ENCODE measurements around the gene SIMC1.

SIMC1 gene

DNA sequence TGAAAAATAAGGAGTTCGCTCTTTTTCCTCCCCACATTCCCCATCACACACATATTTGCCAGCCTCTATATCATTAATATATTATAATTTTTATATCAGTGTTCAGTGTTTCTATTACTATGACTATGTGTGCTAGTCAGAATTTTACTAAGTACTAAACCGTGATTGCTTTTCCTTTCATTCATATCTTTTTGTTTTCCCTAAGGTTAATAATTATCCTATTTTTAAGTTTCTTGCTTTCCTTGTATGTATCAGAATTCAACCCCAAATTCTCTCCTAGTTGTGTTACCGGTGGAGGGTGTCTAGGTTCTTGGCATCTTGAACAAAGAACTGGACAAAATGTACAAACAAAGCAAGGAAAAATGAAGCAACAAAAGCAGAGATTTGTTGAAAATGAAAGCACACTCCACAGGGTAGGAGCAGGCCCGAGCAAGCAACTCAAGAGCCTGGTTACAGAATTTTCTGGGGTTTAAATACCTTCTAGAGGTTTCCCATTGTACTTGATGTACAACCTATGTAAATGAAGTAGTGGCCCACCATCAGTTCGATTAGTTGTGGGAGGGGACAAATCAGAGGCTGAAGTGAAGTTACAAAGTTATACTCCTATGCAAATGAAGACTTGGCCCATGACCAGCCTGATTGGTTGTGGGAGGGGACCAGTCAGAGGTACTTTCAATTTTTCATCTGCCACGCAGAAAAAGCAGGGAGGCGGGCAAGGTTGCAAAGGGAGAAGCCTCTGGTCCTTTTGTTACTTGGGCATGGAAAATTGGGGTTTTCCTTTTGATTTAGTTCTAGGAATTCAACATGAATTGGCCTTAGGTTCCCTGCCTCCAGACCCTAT is 79.5 kb downstream of the SIMC1 start:
- DNase-seq: no peak

DNA sequence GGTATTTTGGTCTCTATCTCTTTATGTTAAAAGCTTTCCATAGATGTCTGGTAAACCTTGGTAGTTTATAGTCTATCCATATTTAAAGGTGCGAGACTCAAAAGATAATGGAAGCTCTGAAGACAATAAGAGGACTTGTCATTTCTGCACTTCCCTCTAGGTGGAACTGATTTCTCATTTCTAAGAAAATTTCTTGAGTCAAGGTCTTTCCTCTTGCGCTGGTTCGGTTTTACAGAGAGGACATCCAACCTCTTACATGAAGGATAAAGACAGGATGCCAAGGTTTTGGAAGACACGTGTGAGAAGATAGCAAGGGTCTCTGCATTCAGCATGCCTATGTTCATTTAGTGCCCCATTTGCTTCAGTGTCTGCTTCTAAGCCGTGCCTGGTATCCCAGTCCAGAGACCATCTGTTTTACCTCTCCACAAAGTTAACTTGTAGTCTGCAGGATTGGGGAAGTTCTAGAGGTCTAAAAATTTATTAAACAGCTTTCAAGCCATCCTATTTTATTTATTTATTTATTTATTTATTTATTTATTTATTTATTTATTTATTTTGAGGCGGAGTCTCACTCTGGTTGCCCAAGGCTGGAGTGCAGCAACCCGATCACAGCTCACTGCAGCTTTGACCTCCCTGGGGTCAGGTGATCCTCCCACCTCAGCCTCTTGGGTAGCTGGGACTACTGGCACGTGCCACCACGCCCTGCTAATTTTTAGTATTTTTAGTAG is 81.8 kb downstream of the SIMC1 start:
- no peak for DNase-seq

DNA sequence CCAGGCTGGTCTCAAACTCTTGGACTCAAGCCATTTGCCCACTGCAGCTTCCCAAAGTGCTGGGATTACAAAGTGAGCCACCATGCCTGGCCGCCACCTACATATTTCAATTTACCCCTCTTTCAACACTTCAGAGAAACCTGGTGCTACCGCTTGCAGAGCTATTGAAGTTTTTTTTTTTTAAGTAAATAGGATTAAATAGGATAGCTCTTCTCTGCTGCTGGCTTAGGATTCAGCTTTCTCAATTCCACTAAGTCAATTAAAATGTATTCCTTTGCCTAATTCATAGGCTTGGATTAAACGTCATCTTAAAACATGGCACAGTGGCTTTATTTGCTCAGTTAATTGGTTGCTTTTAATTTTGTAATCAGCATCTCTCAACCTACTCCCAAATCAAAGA is 82.4 kb downstream of the SIMC1 start:
- DNase-seq: no peak

DNA sequence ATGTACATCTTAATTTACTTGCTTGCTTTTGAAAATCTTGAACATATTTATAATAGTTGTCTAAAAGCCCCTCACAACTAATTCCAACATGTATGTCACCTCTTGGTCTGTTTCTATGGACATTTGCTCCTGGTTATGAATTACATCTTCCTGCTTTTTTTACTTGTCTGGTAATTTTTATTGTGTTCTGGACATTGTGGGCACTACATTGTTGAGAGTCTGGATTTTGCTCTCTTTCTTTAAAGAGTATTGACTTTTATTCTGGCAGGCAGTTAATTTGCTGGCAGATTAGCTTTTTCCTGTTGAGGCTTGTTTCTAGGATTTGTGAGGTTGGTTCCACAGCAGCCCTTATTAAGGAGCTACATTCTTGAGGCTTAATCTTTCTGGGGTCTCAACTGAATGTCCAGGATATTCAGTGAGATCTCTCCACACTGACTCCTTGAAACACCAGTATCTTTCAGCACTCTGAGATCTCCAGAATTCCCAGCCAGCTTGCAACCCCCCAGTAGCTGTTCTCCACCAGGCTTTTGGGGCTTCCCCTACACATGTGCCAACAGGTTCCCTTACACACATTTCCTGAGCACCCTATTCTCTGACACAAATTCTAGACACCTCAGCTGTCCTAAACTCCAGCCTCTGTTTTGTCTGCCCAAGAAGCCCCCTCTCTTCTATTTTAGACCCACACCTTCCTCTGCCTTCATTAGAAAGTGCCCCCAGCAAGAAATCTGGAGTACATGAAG is 96.0 kb downstream of the SIMC1 start:
- DNase-seq: no peak

DNA sequence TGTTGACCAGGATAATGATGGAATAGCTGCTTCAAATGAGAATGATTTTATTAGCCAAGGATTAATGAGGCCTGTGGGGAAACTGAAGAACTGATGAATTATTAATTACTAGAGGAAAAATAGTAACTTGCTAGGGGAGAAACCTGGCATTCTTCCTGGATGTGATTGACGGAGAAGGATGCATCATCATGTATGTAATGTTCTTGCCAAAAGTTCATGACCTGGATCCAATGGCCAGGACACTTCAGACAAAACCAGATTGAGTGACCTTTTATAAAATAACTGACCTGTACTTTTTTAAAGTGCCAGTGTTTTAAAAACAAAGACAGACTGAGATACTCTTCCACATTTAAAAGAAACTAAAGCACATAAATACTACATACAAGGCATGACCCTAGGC is 99.7 kb downstream of the SIMC1 start:
- no peak for DNase-seq

DNA sequence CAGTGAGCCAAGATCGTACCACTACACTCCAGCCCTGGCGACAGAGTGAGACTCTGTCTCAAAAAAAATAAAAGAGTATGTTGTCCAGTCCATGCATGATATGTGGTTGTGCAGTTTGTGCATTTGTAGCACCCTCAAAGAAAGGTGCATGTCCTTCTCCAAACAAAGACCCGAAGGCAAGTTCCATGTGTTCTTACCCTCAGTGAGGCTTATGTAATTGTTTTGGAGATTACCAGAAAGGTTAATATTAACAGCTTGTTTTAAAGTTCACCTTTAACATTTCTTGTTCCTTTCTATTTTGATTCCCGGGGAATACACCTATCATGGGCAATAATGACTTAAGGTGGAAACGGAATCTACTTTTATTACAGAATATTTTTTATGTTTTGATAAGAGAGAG is 101.1 kb downstream of the SIMC1 start:
- no peak for DNase-seq

DNA sequence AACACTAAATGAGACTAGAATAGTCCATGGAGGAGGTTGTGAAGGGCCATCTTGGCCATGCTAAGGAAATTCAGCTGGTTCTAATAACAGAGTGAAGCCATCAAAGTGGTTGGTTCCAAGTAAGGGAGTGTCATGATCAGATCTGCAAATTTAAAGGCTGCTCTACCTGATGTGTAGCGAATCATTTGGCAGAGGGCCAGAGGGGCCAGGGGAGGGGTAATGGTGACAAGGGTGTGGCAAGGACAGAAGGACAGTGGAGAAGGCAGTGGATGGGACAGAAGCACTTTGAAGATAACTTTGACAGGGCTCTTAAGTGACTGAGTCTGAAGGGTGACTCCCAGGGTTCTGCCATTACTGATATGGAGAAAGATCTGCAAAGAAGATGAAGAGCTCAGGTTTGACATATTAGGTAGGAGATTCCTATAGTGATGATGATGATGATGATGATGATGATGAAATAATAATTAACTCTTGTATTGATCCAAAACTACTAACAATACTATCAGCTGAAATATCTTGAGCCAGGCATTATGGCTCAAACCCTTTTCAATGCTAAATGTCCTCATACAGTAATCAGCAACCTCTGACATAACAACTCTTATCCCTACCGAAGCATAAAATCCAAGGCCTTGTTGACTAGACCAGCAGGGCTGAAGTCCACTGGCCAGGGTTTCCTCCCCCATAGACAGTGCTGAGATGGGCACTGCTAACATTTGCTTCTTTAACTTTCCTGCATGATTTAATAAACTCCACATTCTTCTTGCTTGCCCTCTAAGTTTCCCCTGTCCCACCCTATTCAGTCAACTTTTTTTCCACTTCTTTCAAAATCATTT is 103.3 kb downstream of the SIMC1 start:
- DNase-seq: no peak

DNA sequence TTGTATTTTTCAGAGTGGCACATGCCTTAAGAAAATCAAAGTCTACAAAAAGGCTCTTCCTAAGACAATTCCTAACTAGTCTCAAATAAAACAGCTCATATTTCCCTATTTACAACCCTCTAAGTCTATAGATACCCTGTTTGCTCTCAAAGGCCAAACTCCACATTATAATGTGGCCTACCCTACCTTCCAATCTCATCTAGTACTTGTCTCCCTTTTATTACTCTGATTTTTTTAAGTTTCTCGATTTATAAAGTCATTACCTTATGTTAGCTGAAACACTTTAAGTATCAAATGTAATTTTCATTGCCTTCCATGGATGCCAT is 103.9 kb downstream of the SIMC1 start:
- DNase-seq: no peak

DNA sequence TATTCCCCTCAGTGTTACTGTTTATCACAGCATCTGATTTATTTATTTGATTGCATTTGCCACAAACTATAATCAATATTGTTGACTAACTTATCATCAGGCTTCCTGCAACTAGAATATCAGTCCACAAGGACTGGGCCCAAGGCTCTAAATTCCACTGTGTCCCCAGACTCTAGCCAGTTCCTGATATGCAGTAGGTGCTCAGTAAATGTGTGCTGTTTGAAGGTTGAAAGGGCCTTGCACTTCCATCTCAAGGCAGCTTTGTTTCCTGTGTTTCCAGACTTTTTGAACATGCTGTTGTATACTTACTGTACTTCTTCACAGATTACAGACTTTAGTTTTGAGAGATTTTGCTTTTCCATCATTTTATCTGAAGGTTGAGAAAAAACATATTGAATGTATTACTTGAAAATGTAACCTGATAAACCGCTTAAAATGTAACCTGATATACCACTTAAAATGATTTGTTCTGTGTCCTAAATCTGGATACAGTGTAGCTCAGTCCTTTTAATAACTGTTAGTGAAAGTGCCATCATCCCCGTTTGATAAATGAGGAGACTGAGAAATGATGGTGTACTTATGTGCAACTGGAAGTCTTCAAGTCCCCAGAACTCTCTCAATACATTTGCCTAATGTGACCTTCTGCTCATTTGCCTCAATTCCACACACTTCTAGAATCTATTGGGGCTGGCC is 104.7 kb downstream of the SIMC1 start:
- no peak for DNase-seq

DNA sequence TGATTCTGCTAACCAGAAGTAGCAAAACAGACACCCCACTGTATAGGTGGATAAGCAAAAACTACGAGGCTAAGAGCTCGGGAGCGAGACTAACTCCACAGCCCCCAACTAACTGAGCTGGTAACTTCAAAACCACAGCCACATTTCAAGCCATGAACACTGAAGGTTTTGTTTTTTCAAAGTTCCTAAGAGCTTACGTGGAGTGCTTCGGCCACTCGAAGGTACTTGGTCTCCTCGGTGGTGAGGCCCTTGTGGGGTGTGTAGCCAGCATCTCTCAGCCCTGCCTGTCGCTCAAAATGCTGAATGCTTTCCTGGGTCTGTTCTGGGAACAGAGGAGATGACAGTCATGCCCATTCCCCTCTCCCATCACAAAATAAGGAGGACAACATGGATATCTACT is 112.2 kb downstream of the SIMC1 start:
- DNase-seq: no peak

DNA sequence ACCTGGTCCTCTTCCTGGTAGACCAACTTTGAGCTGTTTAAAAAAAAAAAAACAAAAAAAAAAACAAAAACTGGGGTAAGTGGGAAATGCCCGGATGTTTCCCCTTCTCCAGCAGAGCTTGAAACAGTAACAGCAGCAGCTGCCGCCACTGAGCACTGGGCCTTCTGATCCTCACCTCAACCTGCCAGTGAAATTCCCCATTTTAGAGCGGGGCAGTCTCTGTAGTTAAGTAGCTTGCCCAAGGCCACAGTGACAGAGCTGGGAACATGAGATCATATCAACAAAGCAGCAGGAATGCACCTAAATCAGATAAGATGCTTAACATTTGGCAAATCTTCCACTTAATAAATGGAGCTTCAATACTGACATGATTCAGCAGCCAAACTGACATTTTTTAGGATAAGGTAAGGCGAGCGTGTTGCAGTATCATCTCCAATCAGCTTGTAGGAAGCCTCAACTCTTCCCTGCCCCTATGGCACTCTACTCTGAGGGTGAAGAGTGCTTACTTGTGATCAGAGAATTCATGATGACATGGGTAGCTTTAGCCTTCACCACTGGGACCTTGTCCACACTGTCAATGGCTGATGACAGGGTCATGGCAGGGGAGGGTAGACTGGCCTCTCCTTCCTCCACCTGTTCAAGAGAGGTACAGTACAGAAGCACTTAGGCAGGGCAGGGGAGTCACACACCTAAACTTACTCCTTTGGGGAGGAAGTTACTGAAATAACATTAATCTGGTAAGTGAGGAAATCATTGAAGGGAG is 114.1 kb downstream of the SIMC1 start:
- no peak for DNase-seq

DNA sequence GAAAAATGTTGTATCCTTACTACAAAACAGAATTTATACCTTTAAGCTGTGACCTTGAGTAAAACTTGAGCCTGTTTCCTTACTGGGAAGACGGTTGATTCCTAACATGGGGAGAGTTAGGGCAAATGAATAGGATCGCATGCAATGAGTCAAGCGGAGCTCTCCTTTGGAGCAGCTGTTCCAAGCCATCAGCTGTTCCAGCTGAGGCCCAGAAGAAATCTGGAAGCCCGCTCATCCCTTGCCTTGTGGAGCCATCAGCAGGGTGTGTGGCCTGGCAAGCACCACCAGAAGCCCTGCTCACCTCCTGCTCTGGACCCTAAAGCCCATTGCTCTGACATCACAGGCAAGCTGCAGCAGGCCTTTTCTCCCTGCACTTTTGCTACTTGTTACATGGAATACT is 115.3 kb downstream of the SIMC1 start:
- no peak for DNase-seq

DNA sequence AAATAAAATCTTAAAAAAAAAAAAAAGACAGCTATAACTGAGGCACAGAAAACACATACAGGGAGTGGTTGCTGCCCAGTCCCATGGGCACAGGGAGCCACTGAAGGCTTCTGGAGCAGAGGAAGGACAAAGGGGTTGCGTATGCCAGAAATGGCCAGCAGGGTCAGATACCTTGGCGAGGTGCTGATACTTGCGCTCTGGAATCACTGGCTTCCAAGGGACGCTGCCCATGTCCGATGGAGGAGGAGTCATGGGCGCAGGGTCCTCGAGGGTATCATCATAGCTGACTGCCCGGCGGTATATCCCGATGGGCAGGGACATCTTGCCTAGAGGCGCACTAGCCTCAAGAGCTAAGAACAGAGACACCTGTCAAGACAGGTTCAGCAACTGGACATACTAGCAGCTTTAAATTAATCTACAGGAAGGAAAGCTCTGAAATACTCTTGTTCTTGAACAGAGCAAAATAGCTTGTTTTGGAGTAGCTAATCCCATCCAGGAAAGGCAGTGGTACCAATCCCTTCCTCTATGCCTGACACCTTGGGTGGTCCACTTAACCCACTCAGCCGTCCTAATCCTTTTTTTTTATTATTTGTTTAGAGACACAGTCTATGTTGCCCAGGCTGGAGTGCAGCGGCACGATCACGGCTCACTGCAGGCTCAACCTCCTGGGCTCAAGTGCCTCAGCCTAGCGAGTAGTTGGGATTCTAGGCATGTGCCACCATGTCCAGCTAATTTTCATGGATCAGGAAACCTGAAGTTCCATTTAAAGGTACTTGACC is 117.4 kb downstream of the SIMC1 start:
- DNase-seq: no peak

DNA sequence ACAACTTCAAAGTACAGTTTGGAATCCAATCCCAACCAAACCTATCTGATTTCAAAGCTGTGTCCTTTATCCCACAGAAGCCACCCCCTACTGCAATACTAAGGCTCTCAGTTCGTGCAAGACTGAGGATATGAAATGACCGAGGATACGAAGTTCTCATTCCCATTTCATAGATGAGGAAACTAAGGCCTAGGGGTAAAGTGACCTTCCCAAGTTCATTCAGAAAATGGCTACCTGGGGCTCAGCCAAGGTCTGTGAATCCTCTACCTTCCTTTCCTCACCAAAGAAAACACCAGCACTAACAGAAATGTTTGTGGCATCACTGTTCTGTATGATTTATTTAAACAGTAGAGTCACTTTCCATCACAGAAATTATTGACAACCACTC is 117.9 kb downstream of the SIMC1 start:
- DNase-seq: no peak

DNA sequence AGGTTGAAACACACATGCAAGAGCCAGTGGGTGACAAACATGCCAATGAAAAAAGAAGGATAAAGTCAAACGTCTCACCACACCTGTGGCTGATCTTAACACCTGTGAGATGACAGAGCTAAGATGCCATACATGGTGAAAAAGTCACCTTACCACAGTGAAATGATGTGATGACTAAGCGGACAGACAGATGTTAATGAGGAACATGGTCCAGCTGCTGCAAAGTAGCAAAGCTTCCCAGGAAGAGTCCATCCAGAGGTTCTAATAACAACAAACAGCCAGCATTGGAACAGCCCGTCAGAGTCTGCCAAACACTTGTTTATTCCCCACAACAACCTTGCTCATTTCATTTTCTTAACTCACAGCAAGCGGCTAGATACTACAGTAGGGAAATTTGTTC is 121.4 kb downstream of the SIMC1 start:
- no peak for DNase-seq

DNA sequence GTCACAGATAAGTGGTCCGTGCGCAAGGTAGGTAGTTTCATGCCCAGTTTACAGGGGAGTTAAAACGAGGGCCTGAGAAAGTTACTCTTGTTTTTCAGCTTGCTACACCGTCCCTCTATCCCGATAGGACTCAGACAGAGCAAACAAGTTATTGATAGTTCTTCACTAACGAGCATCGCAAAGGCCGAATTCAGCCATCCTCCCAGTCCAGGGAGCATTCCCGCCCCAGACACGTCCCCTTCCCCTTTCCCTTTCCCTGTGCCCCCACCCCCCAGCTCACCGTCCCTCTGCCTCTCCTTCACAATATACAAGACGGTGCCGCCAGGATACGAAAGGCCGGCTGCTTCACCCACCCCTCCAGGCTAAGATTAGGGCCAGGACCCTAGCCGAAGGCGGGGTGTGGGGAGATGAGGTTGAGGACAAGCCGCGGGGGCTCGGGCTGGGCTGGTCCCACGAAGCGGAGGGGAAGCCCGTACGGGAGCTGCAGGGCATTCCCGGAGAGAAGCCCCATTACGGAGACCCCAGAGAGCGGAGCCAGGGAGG is 122.7 kb downstream of the SIMC1 start:
- DNase-seq: no peak

DNA sequence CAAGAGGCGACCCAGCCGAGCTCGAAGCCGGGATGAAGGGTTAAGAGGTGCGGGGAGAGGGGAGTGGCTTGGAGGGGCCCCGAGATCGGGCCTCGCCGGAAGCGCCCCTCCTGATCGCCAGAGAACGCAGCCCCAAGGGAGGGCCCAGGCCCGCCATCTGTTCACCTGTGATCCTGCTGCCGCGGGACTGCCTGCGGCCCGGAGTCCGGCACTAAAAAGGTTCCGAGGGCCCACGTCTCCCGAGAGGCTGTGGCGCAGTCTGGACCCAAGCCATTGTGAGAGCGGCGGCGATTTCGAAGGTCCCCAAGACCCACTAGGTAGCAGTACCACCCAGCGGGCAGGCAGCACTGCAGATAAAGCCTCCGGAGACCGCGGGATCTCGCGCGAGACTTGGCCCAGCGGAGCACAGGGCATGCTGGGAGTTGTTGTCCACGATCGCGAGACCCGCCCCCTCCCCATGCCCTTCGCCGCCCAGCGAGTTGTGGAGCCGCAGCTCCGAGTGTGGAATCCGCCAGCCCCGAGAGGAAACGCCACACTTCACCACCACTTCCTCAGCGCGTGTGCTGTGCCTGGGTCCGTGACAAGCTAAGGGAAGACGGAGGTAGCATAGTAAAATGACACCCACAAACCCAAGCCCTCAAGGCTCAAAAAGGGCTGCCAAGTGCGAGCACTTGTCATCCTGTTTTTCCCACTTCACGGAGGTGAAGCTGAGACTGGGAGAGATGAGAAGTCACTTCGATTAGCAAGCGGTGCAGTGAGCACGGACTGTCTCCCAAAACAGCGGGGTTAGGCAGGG is 123.4 kb downstream of the SIMC1 start, which contains the start of gene KIAA1191:
KIAA1191 (minus strand) TSS at position 328 of the 796 bp plus-strand sequence. CDS start 2,256 bp downstream, outside the sequence.
- peak; percentile 37 for DNase-seq

DNA sequence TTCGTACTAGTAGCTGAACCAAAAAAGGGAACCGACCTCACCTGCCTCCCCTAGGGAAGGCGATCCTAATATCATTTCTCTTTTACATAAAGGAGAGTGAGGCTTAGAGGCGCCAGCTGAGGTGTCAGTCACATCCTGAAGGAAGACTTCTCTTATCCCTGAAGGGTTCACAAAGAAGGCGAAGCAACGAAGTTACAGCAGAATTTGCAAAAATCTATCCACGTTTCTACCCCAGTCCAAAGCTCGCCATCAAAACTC is 123.9 kb downstream of the SIMC1 start:
- DNase-seq: no peak

DNA sequence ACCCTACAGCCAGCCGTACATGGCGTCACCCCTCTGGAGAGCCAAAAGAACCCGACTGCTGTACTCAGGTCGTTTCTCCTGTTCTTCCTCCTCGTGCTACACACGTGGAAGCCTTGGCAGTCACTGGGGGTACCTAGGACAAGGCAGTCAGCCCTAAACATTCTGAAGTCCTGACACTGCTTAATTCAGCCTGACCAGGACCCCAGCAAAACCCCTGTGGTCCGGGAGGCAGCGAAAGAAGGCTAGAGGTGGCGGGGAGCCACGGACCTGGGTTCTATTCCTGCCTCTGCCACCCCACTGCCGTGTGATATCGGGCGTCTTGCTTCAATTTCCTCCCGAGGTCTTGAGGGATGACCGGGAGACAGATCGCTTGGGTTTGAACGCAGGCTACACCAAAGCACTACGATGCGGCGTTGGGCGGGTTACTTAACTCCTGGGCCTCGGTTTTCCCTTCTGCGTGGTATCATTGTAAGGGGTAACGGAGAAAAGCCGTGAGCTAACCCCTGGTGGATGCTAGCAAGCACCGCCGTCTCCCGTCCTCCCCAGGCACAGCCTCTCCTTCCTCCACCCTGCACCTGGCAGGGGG is 126.6 kb downstream of the SIMC1 start:
- DNase-seq: no peak
